UCSD-AML1 (cell line): ENCODE results near the gene HEG1.

ENCODE experiments used
- DNase-seq: peaks from one replicate; lab custom pipeline; 2025; ENCODE audit not compliant: unreplicated experiment; lab: John Stamatoyannopoulos, UW

Gene HEG1

DNA sequence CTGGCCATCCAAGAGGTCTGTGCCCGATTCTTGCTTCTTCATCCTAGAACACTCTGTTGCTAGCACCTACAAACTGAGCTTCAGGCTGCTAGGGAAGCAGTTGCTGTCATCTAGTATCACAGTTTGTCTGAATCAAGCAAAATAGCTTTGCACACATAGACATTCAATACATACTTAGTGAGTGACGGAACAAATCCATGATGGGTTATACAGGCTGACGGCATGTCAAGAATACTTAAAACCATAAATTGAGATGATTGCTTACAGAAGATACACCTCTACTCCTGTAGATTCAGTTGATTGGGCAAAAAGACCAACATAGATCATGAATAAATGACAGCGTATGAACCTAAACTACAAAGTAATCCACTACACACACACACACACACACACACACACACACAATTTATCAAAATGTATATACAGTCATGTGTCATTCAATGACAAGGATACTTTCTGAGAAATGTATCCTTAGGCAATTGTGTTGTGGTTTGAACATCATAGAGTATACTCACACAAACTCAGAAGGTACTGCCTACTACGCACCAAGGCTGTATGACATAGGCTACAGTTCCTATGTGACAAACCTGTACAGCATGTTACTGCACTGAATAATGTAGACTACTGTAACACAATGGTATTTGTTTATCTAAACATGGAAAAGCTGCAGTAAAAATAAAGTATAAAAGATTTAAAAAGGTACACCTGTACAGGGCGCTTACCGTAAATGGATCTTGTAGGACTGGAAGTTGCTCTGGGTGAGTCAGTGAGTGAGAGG is 14.4 kb upstream of the HEG1 start:
- no peak for DNase-seq

DNA sequence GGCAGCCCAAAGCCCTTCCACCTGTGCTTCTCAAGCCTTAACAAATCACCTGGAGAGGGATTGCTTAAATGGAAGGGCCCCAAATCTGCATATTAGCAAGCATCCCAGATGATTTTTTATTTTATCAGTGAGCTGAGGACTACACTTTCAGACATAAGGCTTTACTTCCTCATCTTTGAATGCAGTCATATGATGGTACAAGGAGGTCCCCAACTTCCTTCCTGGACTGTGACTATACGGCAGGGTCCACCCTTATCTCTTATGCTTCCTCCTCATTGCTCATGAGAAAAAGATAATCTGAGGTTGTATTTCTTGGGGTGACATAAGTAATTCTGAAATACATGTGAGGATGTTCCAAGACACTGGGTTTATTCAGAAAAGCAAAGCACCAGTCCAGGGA is 13.7 kb upstream of the HEG1 start:
- DNase-seq = no peak

DNA sequence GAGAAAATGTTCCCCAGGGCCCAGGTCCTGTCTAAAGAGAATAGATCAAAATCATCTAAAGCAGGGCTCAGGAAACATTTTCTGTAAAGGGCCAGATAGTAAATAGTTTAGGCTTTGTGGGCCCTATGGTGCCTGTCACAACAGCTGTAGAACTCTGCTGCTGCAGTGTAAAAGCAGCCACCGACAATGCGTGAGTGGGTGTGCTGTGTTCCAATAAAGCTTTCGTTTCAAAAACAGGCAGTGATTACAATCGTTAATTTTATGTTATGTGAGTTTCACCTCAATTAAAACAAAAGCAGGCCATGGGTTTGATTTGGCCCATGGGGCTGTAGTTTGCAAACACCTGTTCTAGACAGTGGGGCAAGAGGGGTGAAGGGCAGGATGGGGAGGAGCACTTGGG is 12.5 kb upstream of the HEG1 start:
- no peak for DNase-seq

DNA sequence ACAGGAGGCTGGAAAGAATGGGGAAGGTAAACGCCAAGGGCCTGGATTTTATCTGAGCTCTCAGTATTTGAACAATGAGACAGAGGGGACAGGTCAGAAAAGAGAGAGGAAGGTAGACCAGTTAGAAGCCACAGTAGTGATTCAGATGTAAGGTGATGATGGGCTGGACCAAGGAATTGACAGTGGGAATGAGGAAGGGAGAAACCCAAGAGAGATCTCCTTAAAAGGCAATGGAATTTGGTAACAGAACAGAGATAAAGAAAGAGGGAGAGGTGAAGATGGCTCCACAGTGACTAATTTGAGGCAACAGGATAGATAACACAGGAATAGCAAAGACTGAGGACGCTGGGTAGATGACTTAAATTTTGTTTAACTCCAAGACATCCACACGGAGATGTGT is 11.4 kb upstream of the HEG1 start:
- no peak for DNase-seq

DNA sequence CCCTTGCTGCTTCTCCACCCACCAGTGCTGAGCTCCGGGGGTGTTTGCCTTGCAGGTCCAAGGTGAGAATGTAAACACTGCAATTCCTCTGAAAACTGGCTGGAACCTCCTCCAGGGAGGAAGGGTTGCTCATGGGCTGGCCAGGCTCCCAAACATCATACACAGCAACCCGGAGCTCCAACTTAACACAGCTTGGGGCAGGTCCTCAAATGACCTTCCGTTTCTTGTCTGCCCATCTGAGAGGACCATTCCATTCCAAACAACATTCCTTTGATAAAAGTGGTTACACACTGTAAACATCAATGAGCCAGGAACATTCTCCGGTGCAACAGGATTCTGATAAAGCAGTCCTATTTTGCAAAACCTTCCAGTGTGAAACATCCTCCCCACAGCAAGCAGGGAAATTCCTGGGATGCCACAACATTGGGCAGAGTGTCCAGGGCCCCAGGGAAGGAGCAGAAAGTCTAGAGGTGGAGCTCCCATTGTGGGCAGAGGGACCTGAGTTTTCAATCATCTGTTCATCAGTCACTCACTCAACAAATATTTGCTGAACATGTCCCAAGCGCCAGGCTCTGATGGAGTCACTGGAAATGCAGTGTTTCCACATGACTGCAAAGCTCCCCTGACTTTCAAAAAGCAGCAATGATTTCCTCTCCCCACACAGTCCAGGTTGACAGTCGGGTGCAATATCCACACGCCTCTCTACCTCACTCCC is 7.3 kb upstream of the HEG1 start:
- DNase-seq = no peak

DNA sequence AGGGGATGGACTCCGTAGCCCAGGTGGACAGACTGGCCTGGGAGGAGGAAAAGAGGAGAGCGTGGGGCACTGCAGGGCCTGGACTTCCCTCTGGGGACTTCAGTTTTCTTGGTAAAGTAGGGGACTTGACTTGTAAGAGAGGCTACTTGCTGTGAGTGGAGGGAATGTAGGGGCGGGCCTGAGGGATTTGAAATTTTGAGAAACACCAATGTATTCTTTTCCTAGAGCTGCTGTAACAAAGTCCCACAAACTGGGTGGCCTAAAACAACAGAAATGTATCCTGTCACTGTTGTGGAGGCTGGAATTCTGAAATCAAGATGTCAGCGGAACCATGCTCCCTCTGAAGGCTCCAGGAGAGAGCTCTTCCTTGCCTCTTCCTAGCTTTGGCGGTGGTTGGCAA is 5.8 kb upstream of the HEG1 start:
- DNase-seq = no peak

DNA sequence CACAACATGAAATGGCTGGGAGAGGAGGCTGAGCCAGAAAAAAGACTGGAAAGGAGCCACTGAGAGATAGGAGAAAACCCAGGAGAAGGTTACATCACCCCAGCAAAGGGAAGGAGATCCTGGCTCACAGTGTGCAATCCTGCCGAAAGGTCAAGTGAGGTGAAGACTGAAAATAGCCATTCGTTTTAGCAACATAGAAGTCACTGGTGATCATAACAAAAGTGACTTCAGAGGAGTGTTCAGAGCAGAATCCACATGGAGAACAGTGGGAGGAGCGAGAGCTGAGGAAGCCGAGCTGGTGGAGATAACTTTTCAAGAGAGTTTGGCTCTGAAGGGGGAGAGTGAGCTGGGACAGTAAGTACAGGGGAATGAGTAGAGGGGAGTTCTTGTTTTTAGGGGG is 5.4 kb upstream of the HEG1 start:
- DNase-seq = no peak

DNA sequence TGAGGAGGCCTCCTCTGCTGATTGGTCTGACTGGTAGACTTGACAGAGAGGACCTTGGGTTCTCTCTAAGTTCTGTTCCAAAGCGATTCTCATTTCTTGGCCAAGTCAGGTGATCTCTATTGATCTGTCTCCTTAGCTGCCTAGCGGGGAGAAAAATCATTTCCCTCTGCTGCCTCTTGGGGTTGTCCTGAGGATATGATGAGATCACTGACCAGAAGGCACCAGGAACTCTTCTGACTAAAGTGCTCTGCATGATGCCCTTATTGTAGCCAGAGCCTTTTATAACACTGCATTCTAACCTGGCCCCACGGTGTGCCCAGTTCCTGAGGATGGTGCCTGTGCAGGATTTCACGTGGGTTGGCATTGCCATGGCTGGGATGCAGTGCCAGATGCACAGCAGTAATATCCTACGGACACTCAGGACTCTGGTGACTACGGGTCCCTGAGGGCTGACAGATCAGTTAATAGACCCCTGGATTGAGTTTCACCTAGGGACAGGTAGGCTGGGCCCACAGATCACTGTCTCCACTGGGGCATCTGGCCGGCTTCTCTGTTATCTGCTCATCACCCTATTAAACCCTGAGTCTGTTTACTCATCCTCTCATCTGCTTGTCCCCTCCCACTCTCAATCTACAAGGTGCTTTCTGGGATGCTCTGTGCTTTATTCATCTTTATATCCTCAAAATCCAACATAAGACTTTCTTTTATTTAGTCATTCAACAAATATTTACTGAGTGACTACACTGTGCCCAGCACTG is 3.9 kb upstream of the HEG1 start:
- no peak for DNase-seq

DNA sequence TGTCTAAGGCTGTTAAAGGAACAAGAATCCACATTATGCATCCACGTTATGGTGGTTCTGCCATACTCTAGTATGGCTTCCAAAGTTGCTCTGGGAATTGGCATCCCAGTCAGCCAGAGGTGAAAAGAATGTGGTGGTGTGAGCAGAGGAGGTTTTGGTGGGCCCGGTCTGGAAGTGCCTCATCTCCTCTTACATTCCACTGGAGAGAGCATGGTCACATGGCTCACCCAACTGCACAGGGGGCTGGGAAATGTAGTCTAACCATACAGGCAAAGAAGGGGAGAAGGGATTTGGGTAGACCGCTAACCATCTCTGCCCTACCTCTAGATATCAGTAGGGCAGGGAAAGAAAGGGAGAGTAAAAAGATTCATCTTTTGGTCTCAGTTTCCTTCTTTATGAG is 3.2 kb upstream of the HEG1 start:
- DNase-seq = no peak

DNA sequence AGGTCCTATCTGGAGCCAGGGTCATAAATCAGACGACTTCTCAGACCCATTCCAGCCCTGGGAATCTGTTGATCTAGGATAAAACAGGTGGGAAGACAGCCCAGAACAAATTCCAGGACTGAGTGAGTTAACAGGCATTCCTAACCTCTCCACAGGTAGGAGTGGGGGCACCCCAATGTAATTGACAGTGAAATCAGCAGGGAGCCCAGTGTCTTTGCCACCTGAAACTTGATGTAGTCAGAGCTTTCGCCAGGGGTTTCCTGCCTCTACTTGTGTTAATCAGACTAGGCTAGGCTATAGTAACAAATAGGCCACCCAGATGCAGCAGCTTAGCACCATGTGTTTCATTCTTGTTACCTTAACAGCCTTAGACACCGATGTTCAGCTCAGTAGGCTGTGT is 2.7 kb upstream of the HEG1 start:
- no peak for DNase-seq

DNA sequence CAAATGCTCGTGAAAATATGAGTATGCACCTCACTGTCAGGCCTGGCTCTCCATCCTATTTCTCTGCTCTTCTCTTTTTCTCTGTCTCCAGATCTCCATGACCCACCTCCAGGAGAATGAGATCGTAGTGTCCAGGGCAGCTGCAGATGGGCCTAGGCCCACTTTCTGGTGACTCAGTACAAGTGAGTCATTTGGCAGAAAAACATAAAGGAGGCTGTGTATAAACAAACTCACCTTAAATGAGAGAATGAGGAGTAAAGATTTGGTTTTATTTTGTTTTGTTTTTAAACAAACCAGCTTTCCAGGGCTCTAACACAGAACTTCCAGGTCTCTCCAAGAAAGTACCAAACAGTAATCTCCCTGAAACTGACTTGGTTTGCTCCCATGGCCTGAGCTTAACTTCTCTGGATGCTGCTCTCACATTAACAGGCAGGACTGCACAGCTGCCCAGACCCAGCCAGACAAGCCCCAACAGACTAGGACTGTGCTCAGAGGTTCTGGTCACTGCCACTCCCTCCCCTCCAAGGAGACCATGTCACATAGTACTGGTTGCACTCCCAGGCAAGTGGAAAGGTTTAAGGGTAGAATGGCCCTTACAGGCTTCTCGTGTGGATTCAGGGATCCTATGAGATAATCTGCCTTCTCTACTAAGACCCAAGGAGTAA is 1.5 kb upstream of the HEG1 start:
- no peak for DNase-seq

DNA sequence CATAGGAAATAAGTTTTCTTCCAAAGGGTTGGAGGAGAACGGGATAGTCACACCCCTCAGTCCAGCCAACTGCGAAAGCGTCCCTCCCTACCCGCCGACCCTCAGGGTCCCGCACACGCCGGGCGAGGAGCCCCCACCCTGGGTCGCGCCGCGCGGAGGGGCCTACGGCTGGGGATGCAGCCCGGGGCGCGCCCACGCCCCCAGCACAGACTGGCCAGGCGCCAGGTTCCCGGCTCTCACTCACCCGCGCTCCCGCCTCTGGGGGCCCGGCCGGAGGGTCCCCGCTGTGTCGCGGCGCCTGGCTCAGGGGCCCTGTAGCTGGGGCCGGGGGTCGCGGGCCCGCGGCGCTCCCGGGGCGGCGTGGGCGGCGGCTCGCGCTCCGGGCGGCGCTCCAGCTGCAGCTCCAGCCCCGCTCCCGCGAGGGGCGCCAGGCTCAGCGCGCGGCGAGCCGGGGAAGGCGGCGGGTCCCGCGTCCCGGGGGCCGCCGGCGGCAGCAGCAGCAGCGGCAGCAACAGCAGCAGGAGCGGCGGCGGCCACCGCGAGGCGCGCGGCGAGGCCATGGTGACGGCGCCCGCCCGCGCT is 375 bp downstream of the HEG1 start:
- no peak for DNase-seq

DNA sequence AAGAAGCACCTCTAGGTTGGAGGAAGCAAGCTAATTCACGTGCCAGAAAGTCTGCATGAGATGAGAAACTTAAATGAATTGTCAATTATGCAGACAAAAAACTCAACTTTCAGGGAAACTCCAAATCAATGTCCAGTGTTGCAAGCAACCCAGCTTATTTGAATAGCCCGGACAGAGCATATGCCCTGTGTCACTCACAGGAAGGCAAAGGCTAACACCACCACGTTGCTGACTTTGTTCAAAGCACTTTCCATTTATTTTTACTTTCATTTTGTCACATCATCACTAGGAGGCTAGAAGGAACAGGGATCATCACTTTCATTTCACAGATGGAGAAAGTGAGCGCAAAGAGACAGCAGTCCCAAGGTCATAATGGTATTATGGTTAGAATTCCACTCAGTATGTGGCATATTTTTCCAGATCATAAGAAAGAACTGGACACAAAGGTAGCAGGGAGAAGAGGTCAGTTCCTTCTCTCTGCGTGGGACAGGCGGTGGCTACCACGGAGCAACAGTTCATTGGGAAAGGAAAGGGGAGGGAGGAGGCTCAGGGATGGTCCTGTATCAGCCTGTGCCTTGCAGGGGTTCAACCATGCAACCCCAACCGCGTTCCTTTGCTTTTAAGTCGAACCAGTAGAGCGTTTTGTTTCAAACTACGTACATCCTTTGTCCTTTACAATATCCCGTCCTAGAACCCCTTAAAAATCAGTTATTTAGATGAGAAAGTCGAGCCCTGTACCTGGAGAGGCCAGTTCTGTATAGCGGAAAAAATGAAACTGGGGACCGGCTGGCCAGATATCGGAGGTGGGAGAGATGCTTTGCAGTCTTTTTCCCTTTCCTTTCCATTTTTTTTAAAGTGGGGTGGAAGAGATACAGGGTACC is 1.1 kb downstream of the HEG1 start:
- no peak for DNase-seq

DNA sequence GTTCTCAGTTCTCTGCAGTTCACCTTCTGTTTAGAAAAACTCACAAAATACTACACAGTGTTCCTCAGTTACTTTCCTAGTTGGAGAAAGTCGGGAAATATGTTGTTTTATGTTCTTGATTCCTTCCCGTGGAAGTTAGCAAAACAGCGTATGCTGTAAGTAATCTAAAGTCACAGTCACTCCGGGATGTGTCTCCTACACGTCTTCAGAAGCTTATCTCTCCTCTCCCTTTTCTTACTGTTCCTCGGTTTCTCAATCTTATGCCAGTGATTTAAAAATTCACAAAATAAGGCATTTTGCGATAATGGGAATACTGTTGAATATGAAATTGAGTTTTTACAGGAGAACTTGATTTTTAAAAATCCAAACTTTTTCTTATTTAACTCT is 1.7 kb downstream of the HEG1 start:
- no peak for DNase-seq

DNA sequence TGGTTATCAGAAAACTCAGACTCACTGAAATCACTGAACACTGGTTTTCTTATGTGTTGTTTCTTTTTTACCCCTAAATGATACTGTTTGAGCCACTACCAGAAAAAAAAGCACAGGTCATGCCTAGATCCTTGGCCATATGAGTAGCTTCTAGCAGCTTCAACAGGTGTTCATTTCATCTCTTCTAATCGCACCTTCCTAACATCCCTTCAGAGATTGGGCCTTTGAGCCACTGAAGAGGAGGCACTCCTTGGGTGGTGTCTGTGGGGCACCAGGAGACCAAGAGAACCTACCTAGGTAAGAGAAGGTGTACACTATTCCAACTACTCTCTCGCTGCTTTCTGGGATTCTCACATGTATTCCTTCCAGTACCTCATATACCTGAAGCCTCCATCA is 2.5 kb downstream of the HEG1 start:
- DNase-seq = no peak

DNA sequence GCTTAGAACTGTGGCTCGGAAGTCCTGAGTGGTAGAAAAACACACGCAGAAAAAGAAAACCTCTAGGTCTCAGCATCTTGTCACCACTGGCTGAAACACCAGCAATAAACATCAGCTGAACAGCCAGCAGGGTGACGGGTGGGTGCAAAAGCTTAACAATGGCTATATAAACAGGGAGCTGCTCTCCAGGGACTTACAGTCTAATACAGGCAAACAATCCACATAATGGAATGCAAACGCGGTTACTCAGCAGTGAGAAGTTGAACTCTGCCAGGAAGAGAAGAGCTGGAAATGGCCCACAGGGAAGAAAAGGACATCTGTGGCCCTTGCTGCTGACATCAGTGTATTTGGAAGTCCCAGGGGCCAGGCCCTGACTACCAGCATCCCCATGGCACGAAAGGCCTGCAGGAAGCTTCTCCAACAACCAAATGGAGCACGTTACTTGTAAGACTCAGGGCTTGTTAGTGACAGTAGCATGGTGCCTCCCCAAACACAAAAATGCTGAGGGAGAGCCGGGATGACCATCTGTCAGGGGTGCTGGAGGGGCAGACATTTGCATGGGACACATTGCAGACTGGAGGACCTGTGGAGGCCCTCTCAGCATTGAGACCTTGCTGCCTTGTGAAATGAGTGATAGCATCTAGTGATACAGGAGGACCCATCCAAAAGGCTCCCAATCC is 3.0 kb downstream of the HEG1 start:
- no peak for DNase-seq

DNA sequence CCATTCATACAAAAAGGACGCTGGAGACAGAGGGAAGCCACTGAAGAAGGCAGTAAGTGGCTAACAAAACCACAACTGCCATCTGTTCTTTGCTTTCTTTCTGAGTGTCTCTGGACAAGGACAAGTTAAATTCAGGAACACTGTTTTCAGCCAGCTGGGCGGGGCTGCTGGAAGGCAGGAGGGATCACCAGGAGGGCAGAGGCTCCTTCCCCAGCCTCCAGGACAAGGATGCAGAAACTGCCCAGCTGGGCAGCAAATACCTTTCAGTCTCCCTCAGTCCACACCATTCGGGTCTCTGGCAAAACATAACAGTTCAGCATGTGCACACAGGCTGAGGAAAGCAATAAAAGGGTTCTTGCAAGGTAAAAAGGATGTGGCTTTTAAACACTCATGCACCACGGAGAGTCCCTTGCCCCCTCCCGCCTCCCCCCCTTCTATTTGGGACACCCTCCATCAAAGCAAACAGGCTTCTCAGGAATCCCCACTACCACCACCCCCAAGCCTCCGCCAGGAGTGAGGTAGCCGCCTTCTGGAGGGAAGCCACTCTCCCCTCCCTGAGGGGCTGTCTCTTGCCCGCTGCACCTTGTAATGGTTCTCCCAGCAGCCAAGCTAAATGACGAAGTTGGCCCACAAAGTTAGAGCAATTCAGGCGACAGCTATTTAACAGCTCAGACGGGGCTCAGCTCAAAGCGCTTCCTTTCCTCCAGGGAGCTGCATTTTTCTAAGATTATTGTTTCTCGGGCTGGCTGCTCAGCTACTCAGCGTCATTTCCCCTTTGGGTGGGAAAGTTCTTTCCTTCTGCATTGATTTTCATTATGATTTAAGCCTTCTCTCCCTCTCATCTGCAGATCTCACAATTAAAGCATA is 3.8 kb downstream of the HEG1 start:
- peak; percentile 30 for DNase-seq

DNA sequence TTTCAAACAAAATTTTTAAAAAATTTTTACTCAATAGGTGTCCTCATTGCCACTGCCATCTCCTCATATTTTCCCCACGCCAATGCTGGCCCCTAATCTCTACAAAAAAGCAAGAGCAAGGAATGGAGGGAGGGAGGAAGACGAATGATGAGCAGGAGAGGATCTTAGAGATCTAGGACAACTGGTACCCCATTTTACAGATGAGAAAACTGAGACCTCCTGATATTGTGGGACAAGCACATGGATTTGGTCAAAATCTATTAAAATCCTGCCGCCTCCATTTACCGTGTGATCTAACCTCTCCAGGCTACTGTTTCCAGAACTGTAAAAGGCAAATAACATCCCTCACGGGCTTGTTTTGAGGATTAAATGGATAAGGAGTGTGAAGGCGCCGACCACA is 4.6 kb downstream of the HEG1 start:
- no peak for DNase-seq
